Left lung (tissue), 10 donors: ENCODE results near the gene KIAA2012. TPM values are rescaled to one million over a fixed set of nuclear protein-coding genes. Genes with fewer than 3 reads are reported as not detected.

Experiments used
- ATAC-seq: fragments of 200-7000 bp; cut with Tn5 transposase; one replicate; pipeline ENCODE4 v1.9.1; 2020; ENCODE audit warnings: moderate library complexity
- DNase-seq, 4 donors: peaks; one replicate each; pipeline ENCODE4 v3.0.0-alpha.2; 2013 to 2020
- H3K27ac ChIP-seq, 2 donors: fragments of 200-600 bp; sonication (generic) in 1 of 2; one replicate each; pipeline versions ENCODE4 v1.5.0 to v1.8.0; 2020 to 2021
- H3K27me3 ChIP-seq, 2 donors: fragments of 200-600 bp; sonication (generic) in 1 of 2; one replicate each; pipeline versions ENCODE4 v1.5.0 to v1.8.0; 2020 to 2021
- H3K36me3 ChIP-seq, 2 donors: fragments of 200-600 bp; sonication (generic) in 1 of 2; one replicate each; pipeline versions ENCODE4 v1.5.0 to v1.8.0; 2020 to 2021
- H3K4me1 ChIP-seq, 2 donors: fragments of 200-600 bp; one replicate each; pipeline ENCODE4 v1.8.0; 2021
- H3K4me3 ChIP-seq, 2 donors: fragments of 200-600 bp; sonication (generic) in 1 of 2; one replicate each; pipeline versions ENCODE4 v1.5.0 to v1.8.0; 2020 to 2021; ENCODE audit warnings: mild to moderate bottlenecking in 1 of 2
- H3K9me3 ChIP-seq, 2 donors: fragments of 200-600 bp; sonication (generic) in 1 of 2; one replicate each; pipeline versions ENCODE4 v1.5.0 to v1.8.0; 2020 to 2021
- intact Hi-C, 2 donors: fragments of 100-400 bp; cut with DNase I; formaldehyde crosslinking; loops; one replicate each; pipeline versions ENCODE4 v1.11.2 to v1.14.2; 2022
- polyA plus RNA-seq, 6 donors: library from polyadenylated mRNA; unstranded; fragments of 120-200 nt; gene quantifications; one replicate each; pipeline ENCODE4 v1.2.1, GENCODE V29; 2013; ENCODE audit not compliant: insufficient read length in 6 of 6
- total RNA-seq, 2 donors: library from RNA; stranded (reverse); fragmentation: NEBNext Ultra II Directional; extraction: Animal tissue kit (Norgen Biotek cat#: 25700); gene quantifications; one replicate each; pipeline ENCODE4 v1.2.1, GENCODE V29; 2021
- TF ChIP-seq, protein P1 (sequence below), 2 donors: fragments of 200-600 bp; sonication (generic) in 1 of 2; IDR thresholded peaks; one replicate each; pipeline versions ENCODE4 v1.5.0 to v1.8.0; 2021; ENCODE audit warnings: antibody characterized with exemption in 2 of 2
- donor health status: DM: no; HTN: yes; CAD: no.
- donor health status: DM: no; HTN: no; CAD: no.

Gene KIAA2012
- total and polyA plus RNA-seq, 8 donors = 0.46 to 2.8 (median 1.5) TPM; not detected in 1

DNA sequence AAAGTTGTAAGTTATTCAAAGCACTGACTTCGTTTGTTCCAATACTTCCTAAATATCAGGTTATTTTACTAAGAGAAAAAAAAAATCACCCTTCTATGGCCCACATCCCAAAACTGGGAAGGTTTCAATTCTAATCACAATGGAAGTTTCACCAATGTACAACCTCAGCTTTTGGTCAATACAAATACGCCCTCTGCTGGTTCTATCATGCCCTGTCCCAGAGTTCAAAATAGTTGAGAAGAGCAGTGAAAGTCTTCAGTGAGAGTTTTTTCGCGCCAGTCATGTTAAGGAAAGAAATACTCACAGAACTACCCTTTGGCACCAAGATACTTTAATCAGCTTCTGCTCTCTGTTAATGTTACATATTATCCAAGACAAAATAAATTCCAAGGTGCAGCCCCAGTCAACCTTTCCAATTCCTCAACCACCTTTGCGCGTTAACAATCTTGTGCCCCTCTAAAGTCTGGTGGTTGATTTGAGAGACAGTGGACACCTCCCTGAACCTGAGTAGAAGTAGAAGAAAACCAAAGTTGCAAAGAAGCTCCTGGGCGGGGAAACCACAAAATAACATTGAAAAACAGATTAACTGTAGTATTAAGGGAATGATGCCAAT lies 105.4 kb downstream of the KIAA2012 start:
- TF ChIP-seq, protein P1, sequence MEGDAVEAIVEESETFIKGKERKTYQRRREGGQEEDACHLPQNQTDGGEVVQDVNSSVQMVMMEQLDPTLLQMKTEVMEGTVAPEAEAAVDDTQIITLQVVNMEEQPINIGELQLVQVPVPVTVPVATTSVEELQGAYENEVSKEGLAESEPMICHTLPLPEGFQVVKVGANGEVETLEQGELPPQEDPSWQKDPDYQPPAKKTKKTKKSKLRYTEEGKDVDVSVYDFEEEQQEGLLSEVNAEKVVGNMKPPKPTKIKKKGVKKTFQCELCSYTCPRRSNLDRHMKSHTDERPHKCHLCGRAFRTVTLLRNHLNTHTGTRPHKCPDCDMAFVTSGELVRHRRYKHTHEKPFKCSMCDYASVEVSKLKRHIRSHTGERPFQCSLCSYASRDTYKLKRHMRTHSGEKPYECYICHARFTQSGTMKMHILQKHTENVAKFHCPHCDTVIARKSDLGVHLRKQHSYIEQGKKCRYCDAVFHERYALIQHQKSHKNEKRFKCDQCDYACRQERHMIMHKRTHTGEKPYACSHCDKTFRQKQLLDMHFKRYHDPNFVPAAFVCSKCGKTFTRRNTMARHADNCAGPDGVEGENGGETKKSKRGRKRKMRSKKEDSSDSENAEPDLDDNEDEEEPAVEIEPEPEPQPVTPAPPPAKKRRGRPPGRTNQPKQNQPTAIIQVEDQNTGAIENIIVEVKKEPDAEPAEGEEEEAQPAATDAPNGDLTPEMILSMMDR (IDR thresholded peaks at IDR 0.05) = peak; percentile 75 to 84
- no peaks in the 10 kb centered on the region for H3K9me3 ChIP-seq
- ATAC-seq (peak; percentile 94), DNase-seq (peak in 2 of 4 donors; percentile 64 to 71)
- intact Hi-C loops = loop anchor here (5.0 to 10.0 kb wide), 4 partner anchors 144 to 384 kb away; partner anchors contain the start of gene FZD7 (in 1 of the 2)
- no peaks in the 10 kb centered on the region for H3K27me3 ChIP-seq
- H3K36me3 ChIP-seq = no peaks in the 10 kb centered on the region
- H3K4me1 ChIP-seq = no peaks in the 10 kb centered on the region
- H3K4me3 ChIP-seq = no peak overlapping the region
- no peak overlapping the region for H3K27ac ChIP-seq

DNA sequence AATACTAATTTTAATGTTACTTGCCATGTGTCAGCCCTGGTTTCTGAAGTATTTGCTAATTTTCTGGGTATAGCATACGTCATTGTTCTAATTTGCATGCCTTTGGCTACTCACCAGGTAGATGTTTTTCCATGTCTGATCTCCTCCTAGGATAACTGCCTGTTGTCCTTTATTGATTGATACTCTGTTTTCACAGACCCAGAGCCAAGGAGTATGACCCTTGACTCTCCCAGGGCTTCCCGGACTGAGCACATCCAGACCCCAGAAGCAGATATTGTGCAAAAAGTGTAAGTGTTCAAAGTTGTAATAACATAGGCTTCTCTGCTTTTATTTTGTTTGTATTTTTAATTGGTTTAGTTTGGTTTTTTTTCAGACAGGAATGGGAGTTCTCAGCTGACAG lies 111.5 kb downstream of the KIAA2012 start:
- no peak for DNase-seq
- no peak for ATAC-seq
- H3K27me3 ChIP-seq = no peaks in the 10 kb centered on the region

DNA sequence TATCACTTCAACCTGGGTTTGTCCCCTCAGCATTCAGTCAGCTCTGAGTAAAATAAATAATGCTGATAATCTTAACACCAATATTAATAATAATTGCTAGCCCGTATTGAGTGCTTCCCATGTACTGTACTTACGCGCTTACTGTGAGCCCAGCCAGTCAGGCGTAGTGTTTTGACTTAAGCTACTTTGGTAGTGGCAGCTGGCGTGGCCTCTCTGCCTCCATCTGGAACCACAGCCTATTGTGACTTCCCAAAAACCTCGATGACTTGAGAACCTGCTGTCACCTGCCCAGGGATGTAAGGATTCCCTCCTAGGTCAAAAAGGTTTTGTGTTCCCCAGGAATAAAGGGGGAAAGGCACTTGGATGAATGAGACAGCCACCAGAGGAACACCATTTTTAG lies 112.1 kb downstream of the KIAA2012 start:
- H3K27me3 ChIP-seq = no peaks in the 10 kb centered on the region
- no peak overlapping the region for H3K27ac ChIP-seq
- H3K36me3 ChIP-seq = no peaks in the 10 kb centered on the region
- no peak overlapping the region for H3K4me3 ChIP-seq
- TF ChIP-seq, protein P1 (IDR thresholded peaks at IDR 0.05) = no peak
- intact Hi-C loops = no loop called here
- no peak for DNase-seq
- no peaks in the 10 kb centered on the region for H3K9me3 ChIP-seq
- H3K4me1 ChIP-seq = no peaks in the 10 kb centered on the region
- no peak for ATAC-seq

More for the DNA sequence above, 111.5 kb downstream of the KIAA2012 start:
- no peaks in the 10 kb centered on the region for H3K36me3 ChIP-seq
- no peaks in the 10 kb centered on the region for H3K4me1 ChIP-seq
- no peak overlapping the region for H3K27ac ChIP-seq
- H3K9me3 ChIP-seq = no peaks in the 10 kb centered on the region
- TF ChIP-seq, protein P1 (IDR thresholded peaks at IDR 0.05) = no peak
- H3K4me3 ChIP-seq = no peak overlapping the region
- intact Hi-C loops = no loop called here

DNA sequence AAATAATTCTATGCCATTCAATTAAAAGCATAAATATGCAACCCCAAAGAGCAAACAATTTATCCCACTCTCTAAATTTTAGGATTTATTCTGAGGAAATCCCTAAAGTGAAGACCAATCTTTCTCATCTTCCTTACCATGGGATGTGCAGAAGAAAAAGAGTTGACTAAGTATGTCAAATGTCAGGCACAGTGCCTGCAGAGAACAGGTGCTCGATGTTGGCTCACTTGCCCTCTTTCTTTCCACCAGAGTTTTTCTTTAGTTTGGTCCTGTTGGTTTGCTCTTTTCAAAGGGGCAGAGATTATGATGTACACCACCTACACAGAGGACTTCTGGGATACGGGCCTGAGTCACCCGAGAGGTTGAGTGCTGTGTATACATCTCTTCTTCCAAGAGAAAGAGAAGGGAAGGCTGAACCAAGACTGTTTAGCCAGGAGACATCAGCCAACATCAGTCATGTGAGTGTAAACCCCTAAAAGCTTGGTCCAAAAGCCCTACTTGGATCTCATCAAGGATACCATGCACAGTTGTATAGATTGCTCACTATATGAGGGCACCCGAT lies 113.7 kb downstream of the KIAA2012 start:
- ATAC-seq (no peak), DNase-seq (no peak)
- no peak overlapping the region for H3K27ac ChIP-seq
- H3K27me3 ChIP-seq = no peaks in the 10 kb centered on the region
- intact Hi-C loops = no loop called here
- no peaks in the 10 kb centered on the region for H3K9me3 ChIP-seq
- no peak overlapping the region for H3K4me3 ChIP-seq
- H3K36me3 ChIP-seq = no peaks in the 10 kb centered on the region
- TF ChIP-seq, protein P1 (IDR thresholded peaks at IDR 0.05) = no peak
- no peaks in the 10 kb centered on the region for H3K4me1 ChIP-seq

DNA sequence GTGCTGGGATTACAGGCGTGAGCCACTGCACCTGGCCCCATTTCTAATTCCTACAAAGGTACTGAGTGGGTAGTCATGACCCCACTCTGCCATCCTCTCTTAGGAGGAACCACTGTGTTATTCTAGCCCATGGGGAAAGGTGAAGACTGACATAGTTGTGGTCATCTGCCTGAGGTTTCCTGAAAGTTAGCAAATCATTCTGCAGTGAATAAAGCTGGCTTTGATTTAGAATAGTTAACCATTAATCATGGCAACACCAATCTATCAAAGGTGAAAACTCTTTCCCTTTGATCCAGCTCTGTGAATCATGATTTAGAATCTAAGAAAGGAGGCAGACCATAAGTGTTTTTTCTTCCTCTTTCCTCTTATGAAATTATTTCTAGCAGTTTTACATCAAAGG lies 114.5 kb downstream of the KIAA2012 start:
- intact Hi-C loops = no loop called here
- Histone ChIP-seq H3K27me3 (no peaks in the 10 kb centered on the region), H3K36me3 (no peaks in the 10 kb centered on the region), H3K4me1 (no peaks in the 10 kb centered on the region), H3K9me3 (no peaks in the 10 kb centered on the region), H3K4me3 (no peak overlapping the region), H3K27ac (no peak overlapping the region)
- TF ChIP-seq, protein P1 (IDR thresholded peaks at IDR 0.05) = no peak
- DNase-seq (no peak), ATAC-seq (no peak)
